HL-60/S4 (cell line): ENCODE results near the gene CER1.

Experiments
- in situ Hi-C: fragments of 300-500 bp; cut with MboI; formaldehyde crosslinking; loops from 2 replicates; pipeline ENCODE4 v1.14.3; 2022; ENCODE audit warnings: low sequenced_read_pairs

Gene CER1

GRCh38 chr9:14722391-14723035 lies at the start of gene CER1:
Gene CER1, minus strand, starts transcription at chr9:14722733. Its CDS starts 61 bp downstream, at chr9:14722672.
- in situ Hi-C loops, result no loop called here

- in situ Hi-C loops, result no loop called here
Observed at GRCh38 chr9:14770592-14770991, 48.1 kb upstream of the CER1 start.

GRCh38 chr9:14769230-14769571 lies 46.7 kb upstream of the CER1 start:
- in situ Hi-C loops, result no loop called here

- in situ Hi-C loops, result no loop called here
Observed at GRCh38 chr9:14768405-14769229, 46.1 kb upstream of the CER1 start.

- in situ Hi-C loops, result no loop called here
Observed at GRCh38 chr9:14766299-14766698, 43.8 kb upstream of the CER1 start.

- in situ Hi-C loops, result no loop called here
Observed at GRCh38 chr9:14761584-14761983, 39.1 kb upstream of the CER1 start.

- in situ Hi-C loops, result no loop called here
Observed at GRCh38 chr9:14760060-14760459, 37.5 kb upstream of the CER1 start.

- in situ Hi-C loops, result no loop called here
Observed at GRCh38 chr9:14756291-14756690, 33.8 kb upstream of the CER1 start.

- in situ Hi-C loops, result no loop called here
Observed at GRCh38 chr9:14752871-14753270, 30.3 kb upstream of the CER1 start.

GRCh38 chr9:14752271-14752670 lies 29.7 kb upstream of the CER1 start:
- in situ Hi-C loops, result no loop called here

- in situ Hi-C loops, result no loop called here
Observed at GRCh38 chr9:14750821-14751220, 28.3 kb upstream of the CER1 start.

GRCh38 chr9:14749741-14750211 lies 27.2 kb upstream of the CER1 start:
- in situ Hi-C loops, result no loop called here

- in situ Hi-C loops, result no loop called here
Observed at GRCh38 chr9:14748373-14748772, 25.8 kb upstream of the CER1 start.

GRCh38 chr9:14747111-14747510 lies 24.6 kb upstream of the CER1 start:
- in situ Hi-C loops, result no loop called here

- in situ Hi-C loops, result no loop called here
Observed at GRCh38 chr9:14746626-14747025, 24.1 kb upstream of the CER1 start.

- in situ Hi-C loops, result no loop called here
Observed at GRCh38 chr9:14744768-14745167, 22.2 kb upstream of the CER1 start.

GRCh38 chr9:14741369-14741768 lies 18.8 kb upstream of the CER1 start:
- in situ Hi-C loops, result no loop called here

- in situ Hi-C loops, result no loop called here
Observed at GRCh38 chr9:14733133-14733532, 10.6 kb upstream of the CER1 start.

GRCh38 chr9:14731294-14731981 lies 8.9 kb upstream of the CER1 start:
- in situ Hi-C loops, result no loop called here

- in situ Hi-C loops, result no loop called here
Observed at GRCh38 chr9:14730461-14730898, 7.9 kb upstream of the CER1 start.

- in situ Hi-C loops, result no loop called here
Observed at GRCh38 chr9:14723301-14723700, 768 bp upstream of the CER1 start.
